NB4 (cell line): ENCODE results near the gene GLRX.

Experiments
- DNase-seq: peaks from one replicate; pipeline ENCODE4 v3.0.0; 2010; ENCODE audit warnings: low read depth
- H3K4me3 ChIP-seq: one replicate; pipeline ENCODE4 v1.5.1; 2011; ENCODE audit warnings: mild to moderate bottlenecking, low read depth, low read length, moderate library complexity
- CTCF ChIP-seq: IDR thresholded peaks from one replicate; pipeline ENCODE4 v1.5.1; 2012; ENCODE audit warnings: low read depth, low read length
- MAX ChIP-seq: IDR thresholded peaks from 2 replicates; pipeline ENCODE4 v1.6.1; 2011; ENCODE audit warnings: low read depth, low read length
- MYC ChIP-seq: IDR thresholded peaks from 2 replicates; pipeline ENCODE4 v1.6.1; 2011; ENCODE audit warnings: low read depth, low read length
- POLR2A ChIP-seq: IDR thresholded peaks from 2 replicates; pipeline ENCODE4 v1.6.1; 2011; ENCODE audit warnings: mild to moderate bottlenecking; ENCODE audit not compliant: insufficient read length; ENCODE audit errors: extremely low read depth

GLRX gene

GRCh38 chr5:95801961-95802360, 20.6 kb downstream of the GLRX start:
- no peak for TF ChIP-seq MAX
- DNase-seq, result no peak
- H3K4me3 ChIP-seq, result no peak overlapping the region

GRCh38 chr5:95801532-95801931, 21.0 kb downstream of the GLRX start:
- TF ChIP-seq MAX (no peak), CTCF (no peak), POLR2A (no peak), MYC (no peak)

GRCh38 chr5:95800553-95800952, 22.0 kb downstream of the GLRX start:
- no peak overlapping the region for H3K4me3 ChIP-seq
- no peak for DNase-seq
- no peak for TF ChIP-seq MYC
- TF ChIP-seq POLR2A, result no peak
- no peak for TF ChIP-seq MAX
- TF ChIP-seq CTCF, result no peak

More at GRCh38 chr5:95801532-95801931, 21.0 kb downstream of the GLRX start:
- no peak for DNase-seq
- no peak overlapping the region for H3K4me3 ChIP-seq

- TF ChIP-seq MYC, result no peak
- no peak for TF ChIP-seq MAX
- TF ChIP-seq CTCF, result no peak
- no peak for TF ChIP-seq POLR2A
- DNase-seq, result no peak
These were observed 23.2 kb downstream of the GLRX start for GRCh38 chr5:95799191-95799835.

GRCh38 chr5:95798545-95798944, 24.0 kb downstream of the GLRX start:
- H3K4me3 ChIP-seq, result no peak overlapping the region
- TF ChIP-seq MAX (no peak), CTCF (no peak)
- DNase-seq, result no peak

More at GRCh38 chr5:95799191-95799835, 23.2 kb downstream of the GLRX start:
- H3K4me3 ChIP-seq, result no peak overlapping the region

- TF ChIP-seq POLR2A, result no peak
- no peak for TF ChIP-seq MYC
- TF ChIP-seq CTCF, result no peak
- no peak for TF ChIP-seq MAX
- H3K4me3 ChIP-seq, result no peak overlapping the region
- DNase-seq, result peak; percentile 36
These were observed 24.5 kb downstream of the GLRX start for GRCh38 chr5:95798048-95798447.
